Measurements from ENCODE around the gene ATF5.

Gene ATF5

GRCh38 chr19:49977076-49977475 lies 48.1 kb downstream of the ATF5 start:
- DNase-seq = no peak

- DNase-seq = no peak
These were observed 48.9 kb downstream of the ATF5 start for GRCh38 chr19:49977881-49978280.

GRCh38 chr19:49978324-49978723 lies 49.3 kb downstream of the ATF5 start:
- DNase-seq = no peak

- DNase-seq = no peak
These were observed 52.9 kb downstream of the ATF5 start for GRCh38 chr19:49981603-49982593.
